ENCODE results near the gene SMAD7. TPM values are rescaled to one million over a fixed set of nuclear protein-coding genes. Genes with fewer than 3 reads are reported as not detected.

Gene SMAD7
- total RNA-seq, 1 experiment from 2014 or later = 18.6 TPM

DNA sequence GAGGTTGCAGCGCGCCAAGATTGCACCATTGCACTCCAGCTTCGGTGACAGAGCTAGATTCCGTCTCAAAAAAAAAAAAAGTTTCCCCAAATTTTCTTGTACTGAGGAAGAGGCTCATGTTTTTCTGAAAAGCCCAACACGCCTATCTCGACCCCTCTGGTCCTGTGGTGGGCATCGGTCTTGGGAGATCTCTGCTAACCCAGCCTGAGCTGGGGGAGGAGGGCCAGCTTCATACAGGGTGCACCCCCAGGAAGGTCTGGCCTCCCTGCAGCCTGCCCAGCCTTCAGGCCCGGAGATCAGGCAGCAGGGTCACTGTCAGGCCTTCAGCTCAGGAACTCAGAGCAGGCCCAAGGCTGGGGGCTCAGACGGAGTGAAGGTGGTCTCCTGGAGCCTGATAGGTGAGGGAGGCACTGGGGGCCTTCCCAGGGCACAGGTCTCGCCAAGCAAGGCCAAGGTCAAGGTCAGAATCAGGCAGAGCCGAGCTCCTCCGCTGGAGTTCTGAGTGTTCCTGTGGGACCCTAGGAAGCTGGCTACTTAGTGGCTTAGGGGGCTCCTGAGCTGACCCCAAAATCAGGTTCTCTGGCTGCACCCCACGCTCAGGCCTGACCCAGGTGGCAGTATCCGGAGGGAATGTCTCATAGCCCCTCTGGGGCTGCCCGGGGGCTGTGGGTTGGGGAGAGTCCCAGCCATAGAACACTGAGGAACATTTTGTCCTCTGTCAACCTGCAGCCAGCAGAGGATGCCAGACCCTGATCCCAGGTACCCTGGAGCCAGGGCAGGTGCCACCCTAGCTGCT is 37.9 kb upstream of the SMAD7 start:
- in situ Hi-C loops (cut with HindIII; ENCODE audit: low sequenced_read_pairs) = no loop called here
- DNase-seq (ENCODE audit: low spot score) = no peak

DNA sequence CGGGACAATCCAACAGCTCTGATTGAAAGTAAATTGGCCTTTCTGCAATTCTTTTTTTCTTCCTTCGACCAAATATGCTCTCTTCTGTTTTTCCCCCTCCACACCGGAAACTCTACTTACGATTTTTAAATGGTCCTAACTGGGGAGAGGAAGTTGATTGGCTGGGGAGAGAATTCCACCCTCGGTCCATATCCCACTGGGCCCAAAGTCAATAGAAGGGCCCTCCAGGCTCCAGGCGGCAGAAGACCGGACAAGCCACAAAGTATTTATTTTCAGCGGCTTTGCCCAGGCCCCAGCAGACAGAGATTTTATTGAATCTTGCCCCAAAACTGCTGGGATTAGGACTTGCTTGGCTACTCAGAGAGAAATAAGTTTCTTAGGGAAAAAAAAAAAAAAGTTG is 37.1 kb upstream of the SMAD7 start:
- in situ Hi-C loops (cut with HindIII; ENCODE audit: low sequenced_read_pairs) = no loop called here

DNA sequence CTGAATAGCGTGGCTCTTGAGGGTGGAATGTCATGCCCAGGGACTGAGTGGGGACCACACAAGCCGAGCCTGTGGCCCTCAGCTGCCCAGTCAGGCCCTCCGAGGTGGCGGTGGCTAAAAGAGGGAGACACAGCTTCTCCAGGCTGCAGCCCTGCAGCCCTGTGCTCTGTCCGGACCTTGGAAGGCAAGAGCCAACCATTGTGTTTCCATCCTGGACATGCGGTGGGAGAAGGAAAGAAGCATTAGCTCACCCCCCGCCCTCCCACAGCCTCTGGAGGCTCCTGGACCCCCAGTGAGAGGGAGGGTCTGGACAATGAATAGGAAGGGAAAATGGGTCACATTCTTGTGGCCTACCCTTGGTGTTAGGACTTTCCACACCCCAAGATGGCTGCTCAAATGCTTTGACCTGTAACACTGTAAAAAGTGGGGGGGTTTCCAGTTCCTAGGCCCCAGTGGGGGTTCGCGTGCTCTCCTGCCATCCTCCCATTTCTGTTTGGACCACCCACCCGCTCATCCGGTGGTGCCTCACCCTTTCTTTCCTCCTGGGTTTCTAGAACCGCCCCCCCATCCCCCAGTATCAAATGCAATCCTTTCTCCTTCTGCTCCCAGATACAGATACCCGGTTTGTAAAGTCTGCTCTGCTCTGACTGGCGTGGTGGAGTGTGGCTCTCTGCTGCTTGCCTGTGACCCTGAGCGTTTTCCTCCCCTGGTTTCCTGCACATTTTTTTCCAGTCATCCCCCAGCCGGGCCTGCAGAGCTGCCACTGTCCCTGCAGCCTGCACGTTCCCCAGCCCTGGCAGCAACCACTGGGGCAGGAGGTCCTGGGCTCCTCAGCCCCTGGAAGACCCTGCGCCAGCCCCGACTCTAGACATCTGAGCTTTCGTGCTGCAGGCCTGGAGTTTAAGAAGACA is 36.3 kb upstream of the SMAD7 start:
- no peak for DNase-seq (ENCODE audit: low spot score)
- in situ Hi-C loops (cut with HindIII; ENCODE audit: low sequenced_read_pairs) = no loop called here

More for the DNA sequence above, 37.1 kb upstream of the SMAD7 start:
- no peak for DNase-seq (ENCODE audit: low spot score)

GRCh38 chr18:48985161-48985560 is 34.4 kb upstream of the SMAD7 start:
- in situ Hi-C loops (cut with HindIII; ENCODE audit: low sequenced_read_pairs) = no loop called here
- no peak for DNase-seq (ENCODE audit: low spot score)

GRCh38 chr18:48983793-48984437 is 33.1 kb upstream of the SMAD7 start:
- in situ Hi-C loops (cut with HindIII; ENCODE audit: low sequenced_read_pairs) = no loop called here
- DNase-seq (ENCODE audit: low spot score) = peak; percentile 18

- DNase-seq (ENCODE audit: low spot score) = no peak
- in situ Hi-C loops (cut with HindIII; ENCODE audit: low sequenced_read_pairs) = no loop called here
Observed at GRCh38 chr18:48982266-48982665, 31.5 kb upstream of the SMAD7 start.

GRCh38 chr18:48979944-48980890 is 29.5 kb upstream of the SMAD7 start:
- DNase-seq (ENCODE audit: low spot score) = no peak
- in situ Hi-C loops (cut with HindIII; ENCODE audit: low sequenced_read_pairs) = no loop called here

GRCh38 chr18:48977914-48978313 is 27.1 kb upstream of the SMAD7 start:
- in situ Hi-C loops (cut with HindIII; ENCODE audit: low sequenced_read_pairs) = no loop called here
- DNase-seq (ENCODE audit: low spot score) = no peak

DNA sequence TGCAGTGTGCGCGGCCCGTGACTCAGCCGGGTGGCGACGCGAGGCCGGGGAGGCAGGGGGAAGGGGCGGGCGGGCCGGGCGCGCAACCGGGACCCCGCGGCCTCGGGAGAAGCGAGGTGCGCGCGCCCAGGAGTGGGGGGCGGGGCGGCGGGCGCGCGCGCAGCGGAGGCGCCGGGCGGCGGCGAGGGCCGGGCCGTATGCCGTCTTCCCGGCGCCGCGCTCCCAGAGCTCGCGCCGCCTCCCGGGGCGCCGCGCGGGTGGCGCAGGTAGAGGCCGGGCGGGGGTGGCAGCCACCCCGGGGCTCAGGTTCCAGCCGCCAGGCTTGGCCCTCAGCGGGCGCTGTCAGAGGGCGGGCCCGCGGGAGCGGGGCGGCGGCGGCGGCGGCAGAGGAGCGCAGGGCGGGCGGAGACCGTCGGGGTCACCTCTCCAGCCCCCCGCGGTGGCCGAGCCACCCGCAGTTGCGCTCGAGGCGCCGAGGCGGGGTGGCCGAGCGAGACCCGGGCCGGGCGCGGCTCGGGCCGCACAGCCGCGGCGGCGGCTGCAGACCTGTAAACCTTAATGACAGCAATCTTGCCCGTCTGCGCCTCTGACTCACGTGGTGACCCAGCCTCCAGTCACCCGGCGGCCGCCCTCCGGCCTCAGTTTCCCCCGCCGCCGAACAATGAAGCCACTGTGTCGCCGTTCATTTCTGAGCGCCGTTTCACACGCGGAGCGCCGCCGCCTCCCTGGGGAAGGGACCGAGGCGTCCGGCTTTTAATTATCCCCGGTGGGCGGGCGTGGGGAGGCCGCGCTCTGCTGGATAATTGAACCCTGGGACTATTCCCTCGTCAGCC is 25.3 kb upstream of the SMAD7 start:
- in situ Hi-C loops (cut with HindIII; ENCODE audit: low sequenced_read_pairs) = no loop called here
- DNase-seq (ENCODE audit: low spot score) = peak; percentile 35

DNA sequence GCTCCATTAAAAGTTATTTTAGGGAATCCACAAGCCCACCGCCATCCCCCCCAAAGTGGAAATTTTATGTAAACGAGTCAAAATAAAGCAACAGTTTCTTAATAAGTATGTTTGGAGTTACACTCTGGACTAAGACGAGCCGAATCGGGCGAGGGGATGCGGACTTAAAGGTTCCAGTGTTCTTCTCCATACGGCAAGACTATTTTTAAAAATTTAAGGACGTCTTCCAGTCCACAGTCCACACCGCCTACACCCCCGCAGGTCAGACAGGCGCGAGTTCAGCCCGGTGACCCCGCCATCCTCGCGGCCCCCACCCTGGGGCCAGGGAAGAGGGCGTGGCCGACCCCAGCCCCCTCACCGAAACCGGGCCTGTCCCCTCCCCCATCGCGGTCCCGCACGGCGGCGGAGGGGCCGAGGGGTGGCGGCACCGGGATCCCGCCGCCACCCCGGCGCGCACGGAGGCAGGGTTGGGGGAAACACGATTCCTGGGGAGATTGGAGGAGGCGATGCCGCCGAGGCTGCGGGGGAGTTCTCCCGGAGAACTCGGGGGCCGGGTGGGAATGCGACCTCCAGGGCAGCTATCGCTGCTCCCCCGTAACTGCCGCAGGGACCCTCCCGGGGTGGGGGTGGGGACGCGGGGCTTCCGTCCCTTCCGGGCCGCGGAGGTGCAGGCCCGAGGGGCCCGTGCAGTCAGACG is 24.5 kb upstream of the SMAD7 start:
- DNase-seq (ENCODE audit: low spot score) = peak; percentile 30
- in situ Hi-C loops (cut with HindIII; ENCODE audit: low sequenced_read_pairs) = no loop called here

DNA sequence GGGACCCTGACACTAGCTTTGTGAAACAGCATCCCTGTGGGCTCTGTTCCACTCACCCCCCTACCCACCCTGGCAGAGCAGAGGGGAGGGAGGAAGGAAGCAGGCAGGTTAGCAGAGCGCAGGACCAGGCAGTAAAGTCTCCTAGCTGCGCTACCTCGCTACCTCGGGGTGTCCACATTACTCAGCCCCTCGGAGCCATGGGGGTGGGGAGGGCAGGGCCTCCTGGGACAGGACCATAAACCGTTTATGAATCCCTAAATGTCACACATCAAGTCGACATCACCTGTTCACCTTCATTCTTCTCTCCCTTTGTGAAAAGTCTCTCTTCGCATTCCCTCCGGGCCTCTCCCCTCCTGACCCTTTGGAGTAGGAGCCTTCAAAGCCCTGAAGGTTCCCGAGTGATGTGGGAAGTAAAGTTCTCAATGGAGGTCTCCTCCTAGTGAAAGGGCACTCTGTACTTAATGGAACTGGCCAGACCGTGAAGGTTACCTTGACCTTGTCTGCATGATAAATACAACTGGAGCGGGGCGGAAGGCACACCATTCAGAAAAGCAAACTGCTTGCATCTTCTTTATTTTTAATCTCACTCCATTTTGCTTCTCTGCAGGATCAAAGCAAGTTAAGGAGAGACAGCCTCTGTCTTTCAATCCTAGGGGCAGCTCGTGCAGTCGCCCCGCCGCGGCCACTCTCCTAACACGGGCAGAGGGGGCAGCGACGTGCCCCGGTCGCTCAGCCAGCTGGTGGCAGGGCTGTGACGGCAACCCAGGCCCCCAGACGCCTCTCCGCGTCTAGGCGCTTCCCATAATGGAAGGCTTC is 23.7 kb upstream of the SMAD7 start:
- DNase-seq (ENCODE audit: low spot score) = peak; percentile 27
- in situ Hi-C loops (cut with HindIII; ENCODE audit: low sequenced_read_pairs) = no loop called here

GRCh38 chr18:48973731-48974130 is 23.0 kb upstream of the SMAD7 start:
- in situ Hi-C loops (cut with HindIII; ENCODE audit: low sequenced_read_pairs) = no loop called here
- DNase-seq (ENCODE audit: low spot score) = no peak

- in situ Hi-C loops (cut with HindIII; ENCODE audit: low sequenced_read_pairs) = no loop called here
- no peak for DNase-seq (ENCODE audit: low spot score)
Observed at GRCh38 chr18:48968412-48969215, 17.8 kb upstream of the SMAD7 start.

DNA sequence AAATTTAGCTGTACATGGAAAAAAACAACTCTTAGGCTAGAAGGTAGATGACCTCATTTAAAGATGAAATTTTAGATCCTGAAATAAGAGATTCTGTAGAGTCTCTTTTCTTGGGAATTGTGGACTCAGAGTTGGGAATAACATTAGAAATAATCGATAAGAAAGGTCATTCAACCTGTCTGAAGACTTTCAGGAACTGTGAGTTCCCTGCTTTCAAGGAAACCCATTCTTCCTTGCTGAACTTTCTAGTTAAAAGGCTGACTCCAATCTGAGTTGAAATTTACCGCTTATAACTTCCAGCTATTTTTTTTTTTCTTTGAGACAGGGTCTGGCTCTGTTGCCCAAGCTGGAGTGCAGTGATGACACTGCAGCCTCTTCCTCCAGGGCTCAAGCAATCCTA is 16.8 kb upstream of the SMAD7 start:
- in situ Hi-C loops (cut with HindIII; ENCODE audit: low sequenced_read_pairs) = no loop called here
- DNase-seq (ENCODE audit: low spot score) = no peak

DNA sequence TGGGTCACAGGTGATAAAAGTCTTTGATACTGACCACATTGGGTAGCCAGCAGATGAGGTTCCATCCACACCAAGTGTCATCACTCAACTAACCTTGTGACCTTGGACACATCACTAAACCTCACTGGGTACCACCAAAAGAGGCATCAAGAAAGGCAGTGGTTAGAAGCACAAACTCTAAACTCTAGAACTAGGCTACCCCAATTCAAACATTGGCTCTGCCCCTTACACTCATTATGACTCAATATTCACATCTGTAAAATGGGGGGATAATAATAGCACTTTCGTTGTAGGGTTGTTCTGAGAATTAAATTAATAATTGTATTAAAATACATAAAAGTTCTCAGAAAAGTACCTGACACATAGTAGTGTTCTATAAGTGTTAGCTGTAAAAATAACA is 15.8 kb upstream of the SMAD7 start:
- in situ Hi-C loops (cut with HindIII; ENCODE audit: low sequenced_read_pairs) = no loop called here
- no peak for DNase-seq (ENCODE audit: low spot score)

All from G401 (cell line).